ENCODE measurements around the gene TMX1.
"Not testable (repeated sequence)": the region's sequence is repeated elsewhere in the genome, so short reads cannot be mapped to it uniquely, and the experiment has no call there.

The TMX1 gene

DNA sequence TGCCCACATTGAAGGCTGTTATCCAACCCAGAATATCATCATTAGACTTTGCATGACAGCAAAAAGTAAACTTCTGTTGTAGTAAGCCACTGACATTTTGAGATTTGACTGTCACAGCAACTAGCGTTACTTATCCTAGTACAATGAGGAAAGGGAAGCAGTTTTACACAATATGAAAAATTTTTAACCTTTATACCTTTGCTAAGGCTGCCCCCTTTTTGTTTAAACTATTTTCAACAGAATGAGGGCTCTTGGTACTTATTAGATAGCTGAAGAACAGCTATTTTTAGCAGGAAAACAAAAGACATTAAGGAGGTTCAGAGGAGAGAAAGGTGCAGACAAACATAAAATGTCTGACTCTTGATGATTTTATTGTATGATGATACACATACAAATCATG lies 23.4 kb upstream of the TMX1 start:
- TF ChIP-seq RARB (CRISPR knock-in tag; IDR thresholded peaks at IDR 0.05) (no peak), POU6F1 (CRISPR knock-in tag; IDR thresholded peaks at IDR 0.05; ENCODE audit: borderline replicate concordance, low read depth) (no peak), ESRRG (CRISPR knock-in tag; IDR thresholded peaks at IDR 0.05) (no peak), ZNF565 (CRISPR knock-in tag; conservative IDR thresholded peaks at IDR 0.05; ENCODE audit: low read depth) (no peak), BACH2 (CRISPR knock-in tag; IDR thresholded peaks at IDR 0.05; ENCODE audit: borderline replicate concordance) (no peak), TCF4 (CRISPR knock-in tag; IDR thresholded peaks at IDR 0.05; ENCODE audit: borderline replicate concordance) (no peak), CSDC2 (CRISPR knock-in tag; IDR thresholded peaks at IDR 0.05) (no peak), ZNF8 (CRISPR knock-in tag; IDR thresholded peaks at IDR 0.05) (no peak), ZFP3 (CRISPR knock-in tag; IDR thresholded peaks at IDR 0.05) (no peak), PPARA (CRISPR knock-in tag; IDR thresholded peaks at IDR 0.05; ENCODE audit: borderline replicate concordance) (no peak), ZNF70 (CRISPR knock-in tag; IDR thresholded peaks at IDR 0.05) (no peak)
- TF ChIP-seq, protein P1, sequence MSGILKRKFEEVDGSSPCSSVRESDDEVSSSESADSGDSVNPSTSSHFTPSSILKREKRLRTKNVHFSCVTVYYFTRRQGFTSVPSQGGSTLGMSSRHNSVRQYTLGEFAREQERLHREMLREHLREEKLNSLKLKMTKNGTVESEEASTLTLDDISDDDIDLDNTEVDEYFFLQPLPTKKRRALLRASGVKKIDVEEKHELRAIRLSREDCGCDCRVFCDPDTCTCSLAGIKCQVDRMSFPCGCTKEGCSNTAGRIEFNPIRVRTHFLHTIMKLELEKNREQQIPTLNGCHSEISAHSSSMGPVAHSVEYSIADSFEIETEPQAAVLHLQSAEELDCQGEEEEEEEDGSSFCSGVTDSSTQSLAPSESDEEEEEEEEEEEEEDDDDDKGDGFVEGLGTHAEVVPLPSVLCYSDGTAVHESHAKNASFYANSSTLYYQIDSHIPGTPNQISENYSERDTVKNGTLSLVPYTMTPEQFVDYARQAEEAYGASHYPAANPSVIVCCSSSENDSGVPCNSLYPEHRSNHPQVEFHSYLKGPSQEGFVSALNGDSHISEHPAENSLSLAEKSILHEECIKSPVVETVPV (CRISPR knock-in tag; IDR thresholded peaks at IDR 0.05), result no peak
- ATAC-seq, result no peak

DNA sequence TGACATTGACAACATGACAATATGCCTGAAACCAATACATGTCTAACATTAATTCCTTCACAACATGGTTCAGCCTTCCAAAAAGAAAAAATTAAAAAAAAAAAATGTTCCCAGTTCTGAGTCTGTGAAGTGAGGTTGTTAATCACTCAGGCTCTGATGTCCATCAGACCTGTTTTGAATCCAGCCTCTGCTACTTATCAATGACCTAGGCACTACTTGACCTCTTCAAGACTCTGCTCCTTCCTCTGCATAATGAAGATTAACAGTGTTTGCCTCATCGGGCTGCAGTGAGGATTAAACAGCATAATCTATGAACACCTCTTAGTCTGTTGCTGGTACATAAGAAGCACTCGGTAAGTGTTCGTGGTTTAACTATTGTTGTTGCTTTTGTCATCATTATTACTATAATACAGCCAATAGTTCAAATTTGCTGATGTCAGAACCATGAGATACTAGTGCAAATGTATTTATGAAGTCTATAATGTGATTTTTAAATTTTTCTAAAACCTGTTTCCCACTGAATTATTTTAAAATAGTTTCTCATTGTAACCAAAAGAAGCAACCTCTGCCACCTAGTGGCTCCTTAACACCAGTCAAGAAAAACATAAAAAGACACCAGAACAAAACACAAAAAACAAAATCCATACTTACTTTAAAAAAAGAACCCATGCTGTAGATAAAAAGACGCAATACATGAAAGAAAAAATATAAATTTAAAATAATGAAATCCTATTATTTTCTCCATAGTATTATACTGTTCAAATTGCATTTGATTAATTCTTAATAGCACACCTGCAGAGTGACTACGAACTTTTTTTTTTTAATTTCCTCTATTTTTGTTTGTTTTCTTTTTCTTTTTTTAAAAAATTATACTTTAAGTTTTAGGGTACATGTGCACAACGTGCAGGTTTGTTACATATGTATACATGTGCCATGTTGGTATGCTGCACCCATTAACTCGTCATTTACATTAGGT lies 20.3 kb upstream of the TMX1 start:
- ATAC-seq, result no peak; the same call in 2 of the 3 replicates
- TF ChIP-seq OSR1 (CRISPR knock-in tag; IDR thresholded peaks at IDR 0.05), result no peak
- no peak for TF ChIP-seq TCF4 (CRISPR knock-in tag; IDR thresholded peaks at IDR 0.05; ENCODE audit: borderline replicate concordance)
- no peak for TF ChIP-seq TOX (CRISPR knock-in tag; IDR thresholded peaks at IDR 0.05; ENCODE audit: borderline replicate concordance)
- no peak for TF ChIP-seq ZNF8 (CRISPR knock-in tag; IDR thresholded peaks at IDR 0.05)
- no peak for TF ChIP-seq ZNF70 (CRISPR knock-in tag; IDR thresholded peaks at IDR 0.05)
- TF ChIP-seq PPARA (CRISPR knock-in tag; IDR thresholded peaks at IDR 0.05; ENCODE audit: borderline replicate concordance), result no peak
- TF ChIP-seq CSDC2 (CRISPR knock-in tag; IDR thresholded peaks at IDR 0.05), result no peak
- TF ChIP-seq TSHZ2 (CRISPR knock-in tag; IDR thresholded peaks at IDR 0.05), result no peak
- no peak for TF ChIP-seq RARB (CRISPR knock-in tag; IDR thresholded peaks at IDR 0.05)
- TF ChIP-seq ZFP30 (CRISPR knock-in tag; IDR thresholded peaks at IDR 0.05), result no peak
- TF ChIP-seq, protein P2, sequence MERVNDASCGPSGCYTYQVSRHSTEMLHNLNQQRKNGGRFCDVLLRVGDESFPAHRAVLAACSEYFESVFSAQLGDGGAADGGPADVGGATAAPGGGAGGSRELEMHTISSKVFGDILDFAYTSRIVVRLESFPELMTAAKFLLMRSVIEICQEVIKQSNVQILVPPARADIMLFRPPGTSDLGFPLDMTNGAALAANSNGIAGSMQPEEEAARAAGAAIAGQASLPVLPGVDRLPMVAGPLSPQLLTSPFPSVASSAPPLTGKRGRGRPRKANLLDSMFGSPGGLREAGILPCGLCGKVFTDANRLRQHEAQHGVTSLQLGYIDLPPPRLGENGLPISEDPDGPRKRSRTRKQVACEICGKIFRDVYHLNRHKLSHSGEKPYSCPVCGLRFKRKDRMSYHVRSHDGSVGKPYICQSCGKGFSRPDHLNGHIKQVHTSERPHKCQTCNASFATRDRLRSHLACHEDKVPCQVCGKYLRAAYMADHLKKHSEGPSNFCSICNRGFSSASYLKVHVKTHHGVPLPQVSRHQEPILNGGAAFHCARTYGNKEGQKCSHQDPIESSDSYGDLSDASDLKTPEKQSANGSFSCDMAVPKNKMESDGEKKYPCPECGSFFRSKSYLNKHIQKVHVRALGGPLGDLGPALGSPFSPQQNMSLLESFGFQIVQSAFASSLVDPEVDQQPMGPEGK (CRISPR knock-in tag; IDR thresholded peaks at IDR 0.05; ENCODE audit: borderline replicate concordance), result no peak
- TF ChIP-seq ZC3H10 (CRISPR knock-in tag; IDR thresholded peaks at IDR 0.05), result no peak
- TF ChIP-seq ESRRG (CRISPR knock-in tag; IDR thresholded peaks at IDR 0.05), result no peak
- TF ChIP-seq, protein P1 (CRISPR knock-in tag; IDR thresholded peaks at IDR 0.05), result no peak
- TF ChIP-seq ISL1 (CRISPR knock-in tag; IDR thresholded peaks at IDR 0.05), result no peak

- ATAC-seq, result not testable (repeated sequence)
Observed at GRCh38 chr14:51223463-51223862, 16.6 kb upstream of the TMX1 start.

Data from SK-N-SH treated with all-trans-retinoic acid at 6 μM for 48 hours (cell line).